ENCODE measurements around the gene COMT.

GRCh38 chr22:19989725-19990067 lies 48.1 kb downstream of the COMT start:
- no peak for TF ChIP-seq EZH2phosphoT487 (IDR thresholded peaks at IDR 0.05; ENCODE audit: insufficient read depth, low read depth)
- no peak for TF ChIP-seq EZH2 (IDR thresholded peaks at IDR 0.05; ENCODE audit: insufficient read depth, poor library complexity, severe bottlenecking)
